ENCODE measurements around the gene CD96.

- TF ChIP-seq CTCF (IDR thresholded peaks at IDR 0.05; ENCODE audit: insufficient read depth, low read depth, low read length) (no peak), EZH2 (IDR thresholded peaks at IDR 0.05; ENCODE audit: insufficient read depth, low read length) (no peak)
These were observed 40.1 kb downstream of the CD96 start for GRCh38 chr3:111582120-111582474.
